ENCODE measurements around the gene S100A8. TPM values are rescaled to one million over a fixed set of nuclear protein-coding genes. Genes with fewer than 3 reads are reported as not detected.

S100A8 gene
- total RNA-seq, 1 donor from 2014 or later, result not detected

DNA sequence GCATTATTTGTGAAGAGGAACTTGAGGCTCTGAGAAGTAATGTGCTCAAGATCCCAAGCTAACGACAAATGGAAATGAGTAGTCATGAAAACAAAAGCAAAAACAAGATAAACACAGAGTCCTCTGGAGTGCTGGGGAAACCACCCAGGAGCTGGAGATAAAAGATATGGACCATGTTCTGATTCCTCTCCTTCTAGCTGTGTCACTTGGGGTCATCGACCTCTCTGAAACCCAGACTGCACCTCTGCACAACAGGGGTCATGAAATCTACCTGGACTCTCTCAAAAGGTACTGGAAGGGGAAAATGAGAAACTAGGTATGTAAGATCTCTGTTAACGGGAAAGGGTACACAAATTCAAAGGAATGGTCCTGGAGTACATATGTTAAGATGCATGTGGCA lies 48.7 kb downstream of the S100A8 start:
- DNase-seq (ENCODE audit: low read depth), result no peak
- Histone ChIP-seq H3K27me3 (ENCODE audit: control insufficient read depth, insufficient read depth, low read length) (peaks cover 2% of the 10 kb centered on the region), H3K4me3 (ENCODE audit: low read depth, low read length) (no peak overlapping the region), H3K36me3 (ENCODE audit: control insufficient read depth, insufficient read depth, low read length) (no peaks in the 10 kb centered on the region)
- TF ChIP-seq CTCF (IDR thresholded peaks at IDR 0.05; ENCODE audit: insufficient read depth, low read length, poor library complexity, severe bottlenecking), result no peak

DNA sequence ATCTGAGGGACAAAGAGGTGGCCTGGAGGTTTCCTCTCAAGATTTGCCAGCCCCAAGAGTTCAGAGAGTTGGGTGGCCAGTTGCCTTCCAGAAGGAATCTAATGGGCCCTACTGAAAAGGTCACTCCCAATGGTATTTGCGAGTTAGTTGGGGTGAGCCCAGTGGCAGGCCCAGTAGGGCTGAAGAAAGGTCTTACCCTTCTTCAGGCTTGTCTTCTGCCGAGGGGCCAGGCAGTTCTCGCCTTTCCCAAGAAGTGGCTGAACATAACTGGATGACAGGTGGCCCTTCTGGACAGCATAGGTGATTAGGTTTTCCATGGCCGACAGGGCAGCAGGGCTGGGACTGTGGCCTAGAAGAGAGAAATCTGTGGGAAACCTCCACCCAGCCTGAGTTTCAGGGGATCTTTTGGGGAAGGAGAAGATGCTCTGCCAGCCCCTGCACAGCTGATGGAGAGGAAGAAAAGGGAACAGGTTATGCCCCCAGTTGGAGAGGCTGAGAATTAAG lies 49.4 kb downstream of the S100A8 start:
- Histone ChIP-seq H3K36me3 (ENCODE audit: control insufficient read depth, insufficient read depth, low read length) (no peaks in the 10 kb centered on the region), H3K4me3 (ENCODE audit: low read depth, low read length) (no peak overlapping the region), H3K27me3 (ENCODE audit: control insufficient read depth, insufficient read depth, low read length) (peaks cover 1% of the 10 kb centered on the region)
- TF ChIP-seq CTCF (IDR thresholded peaks at IDR 0.05; ENCODE audit: insufficient read depth, low read length, poor library complexity, severe bottlenecking), result no peak
- DNase-seq (ENCODE audit: low read depth), result no peak

DNA sequence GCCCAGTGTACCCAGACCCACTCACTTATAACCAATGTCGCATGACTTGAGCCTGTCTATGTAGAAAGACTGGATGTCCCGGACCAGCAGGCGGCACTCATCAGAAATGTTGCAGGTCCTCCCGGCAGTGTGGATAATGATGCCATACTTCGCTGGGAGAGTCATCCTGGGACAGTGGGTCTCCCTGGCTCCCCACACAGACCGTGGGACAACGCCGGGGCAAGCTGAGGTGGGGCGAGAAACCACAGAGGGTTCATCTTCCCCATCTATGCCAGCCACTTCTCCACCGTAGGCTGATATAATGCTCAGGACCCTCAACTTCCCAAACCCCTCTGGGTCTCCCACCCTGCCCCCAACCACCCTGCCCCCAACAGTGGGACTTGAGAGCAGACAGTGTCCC lies 50.5 kb downstream of the S100A8 start:
- no peak for TF ChIP-seq CTCF (IDR thresholded peaks at IDR 0.05; ENCODE audit: insufficient read depth, low read length, poor library complexity, severe bottlenecking)
- Histone ChIP-seq H3K27me3 (ENCODE audit: control insufficient read depth, insufficient read depth, low read length) (no peaks in the 10 kb centered on the region), H3K4me3 (ENCODE audit: low read depth, low read length) (no peak overlapping the region), H3K36me3 (ENCODE audit: control insufficient read depth, insufficient read depth, low read length) (no peaks in the 10 kb centered on the region)
- no peak for DNase-seq (ENCODE audit: low read depth)

Other genes starting within 250 kb of the S100A8 start
- not detected in 2 replicates for gene SPRR2G, start 240.2 kb downstream of the S100A8 start, total RNA-seq
- gene LELP1, start 187.6 kb downstream of the S100A8 start, total RNA-seq, result not detected in 2 replicates
- not detected in 2 replicates for gene PRR9, start 173.5 kb downstream of the S100A8 start, total RNA-seq
- not detected in 2 replicates for gene LORICRIN, start 131.4 kb downstream of the S100A8 start, total RNA-seq
- not detected in 2 replicates for gene PGLYRP3, start 78.1 kb downstream of the S100A8 start, total RNA-seq
- gene PGLYRP4, start 42.2 kb downstream of the S100A8 start, total RNA-seq, result 0.07 and 0.71 TPM in 2 replicates
- 35.3 and 55.9 TPM in 2 replicates for gene S100A9, start 33.2 kb downstream of the S100A8 start, total RNA-seq
- not detected in 2 replicates for gene S100A12, start 15.5 kb downstream of the S100A8 start, total RNA-seq
- gene S100A7A, start 25.4 kb upstream of the S100A8 start, total RNA-seq, result not detected in 2 replicates
- gene S100A7, start 69.6 kb upstream of the S100A8 start, total RNA-seq, result not detected in 2 replicates
- gene S100A6, start 144.9 kb upstream of the S100A8 start, total RNA-seq, result 754 and 920 TPM in 2 replicates
- 0.75 TPM in 1 of 2 replicates, not detected in the other for gene S100A5, start 149.9 kb upstream of the S100A8 start, total RNA-seq
- gene S100A4, start 154.7 kb upstream of the S100A8 start, total RNA-seq, result 2.7 and 7.1 TPM in 2 replicates
- gene S100A3, start 158.2 kb upstream of the S100A8 start, total RNA-seq, result 5.8 and 12.0 TPM in 2 replicates
- 16.1 and 27.5 TPM in 2 replicates for gene S100A2, start 174.8 kb upstream of the S100A8 start, total RNA-seq
- 480 and 499 TPM in 2 replicates for gene S100A16, start 222.1 kb upstream of the S100A8 start, total RNA-seq
- gene S100A14, start 225.3 kb upstream of the S100A8 start, total RNA-seq, result 4.2 and 4.4 TPM in 2 replicates
- 171 and 183 TPM in 2 replicates for gene S100A13, start 236.4 kb upstream of the S100A8 start, total RNA-seq
- gene S100A1, start 237.4 kb upstream of the S100A8 start, total RNA-seq, result 1.3 and 2.0 TPM in 2 replicates
- gene CHTOP, start 243.0 kb upstream of the S100A8 start, total RNA-seq, result 54.8 and 58.1 TPM in 2 replicates

Measured in kidney epithelial cell (primary cell).